Epithelial cell of proximal tubule (primary cell): Measurements from ENCODE around the gene CEACAM18. TPM values are rescaled to one million over a fixed set of nuclear protein-coding genes. Genes with fewer than 3 reads are reported as not detected.

ENCODE experiments used
- DNase-seq: peaks from one replicate; pipeline ENCODE4 v3.0.0-alpha.2; 2011; ENCODE audit warnings: low read depth
- H3K4me3 ChIP-seq: 2 replicates; pipeline ENCODE4 v1.5.1; 2011; ENCODE audit warnings: low read depth, mild to moderate bottlenecking, low read length
- CTCF ChIP-seq: conservative IDR thresholded peaks from 2 replicates; pipeline ENCODE4 v1.5.1; 2012; ENCODE audit warnings: low read depth, mild to moderate bottlenecking, low read length
- total RNA-seq: library from RNA; depleted of rRNA; stranded (reverse); fragments of >200 nt; gene quantifications from 2 replicates; pipeline ENCODE4 v1.2.3, GENCODE V29; 2015

The CEACAM18 gene
- total RNA-seq, 1 donor from 2014 or later, result not detected

GRCh38 chr19:51505904-51506303 is 27.6 kb downstream of the CEACAM18 start:
- no peak overlapping the region for H3K4me3 ChIP-seq
- TF ChIP-seq CTCF, result no peak
- no peak for DNase-seq

GRCh38 chr19:51507192-51507591 is 28.9 kb downstream of the CEACAM18 start:
- TF ChIP-seq CTCF, result no peak
- no peak overlapping the region for H3K4me3 ChIP-seq
- no peak for DNase-seq

- no peak for TF ChIP-seq CTCF
- DNase-seq, result no peak
- no peak overlapping the region for H3K4me3 ChIP-seq
Measured at GRCh38 chr19:51507640-51508058, 29.3 kb downstream of the CEACAM18 start.

- H3K4me3 ChIP-seq, result no peak overlapping the region
- no peak for TF ChIP-seq CTCF
- DNase-seq, result no peak
Measured at GRCh38 chr19:51508059-51508733, 29.9 kb downstream of the CEACAM18 start.

GRCh38 chr19:51509823-51510660 is 31.7 kb downstream of the CEACAM18 start:
- TF ChIP-seq CTCF, result no peak
- H3K4me3 ChIP-seq, result no peak overlapping the region

GRCh38 chr19:51511353-51511752 is 33.0 kb downstream of the CEACAM18 start:
- no peak for DNase-seq
- H3K4me3 ChIP-seq, result no peak overlapping the region
- peak; percentile 13 for TF ChIP-seq CTCF

More at GRCh38 chr19:51509823-51510660, 31.7 kb downstream of the CEACAM18 start:
- DNase-seq, result no peak
